Choroid plexus epithelial cell (primary cell): Measurements from ENCODE around the gene DNASE2.
"Not testable (repeated sequence)": the region's sequence is repeated elsewhere in the genome, so short reads cannot be mapped to it uniquely, and the experiment has no call there.

Experiments
- DNase-seq: peaks from one replicate; pipeline ENCODE4 v3.0.0-alpha.2; 2010; ENCODE audit warnings: low read depth
- H3K4me3 ChIP-seq: 2 replicates; pipeline ENCODE4 v1.5.1; 2011; ENCODE audit warnings: low read depth, mild to moderate bottlenecking, control low read depth, low read length, moderate library complexity
- TF ChIP-seq, protein P1 (sequence below): conservative IDR thresholded peaks from 2 replicates; pipeline ENCODE4 v1.5.1; 2011; ENCODE audit warnings: low read depth, mild to moderate bottlenecking, control low read depth, inconsistent platforms, low read length, moderate library complexity

The DNASE2 gene

DNA sequence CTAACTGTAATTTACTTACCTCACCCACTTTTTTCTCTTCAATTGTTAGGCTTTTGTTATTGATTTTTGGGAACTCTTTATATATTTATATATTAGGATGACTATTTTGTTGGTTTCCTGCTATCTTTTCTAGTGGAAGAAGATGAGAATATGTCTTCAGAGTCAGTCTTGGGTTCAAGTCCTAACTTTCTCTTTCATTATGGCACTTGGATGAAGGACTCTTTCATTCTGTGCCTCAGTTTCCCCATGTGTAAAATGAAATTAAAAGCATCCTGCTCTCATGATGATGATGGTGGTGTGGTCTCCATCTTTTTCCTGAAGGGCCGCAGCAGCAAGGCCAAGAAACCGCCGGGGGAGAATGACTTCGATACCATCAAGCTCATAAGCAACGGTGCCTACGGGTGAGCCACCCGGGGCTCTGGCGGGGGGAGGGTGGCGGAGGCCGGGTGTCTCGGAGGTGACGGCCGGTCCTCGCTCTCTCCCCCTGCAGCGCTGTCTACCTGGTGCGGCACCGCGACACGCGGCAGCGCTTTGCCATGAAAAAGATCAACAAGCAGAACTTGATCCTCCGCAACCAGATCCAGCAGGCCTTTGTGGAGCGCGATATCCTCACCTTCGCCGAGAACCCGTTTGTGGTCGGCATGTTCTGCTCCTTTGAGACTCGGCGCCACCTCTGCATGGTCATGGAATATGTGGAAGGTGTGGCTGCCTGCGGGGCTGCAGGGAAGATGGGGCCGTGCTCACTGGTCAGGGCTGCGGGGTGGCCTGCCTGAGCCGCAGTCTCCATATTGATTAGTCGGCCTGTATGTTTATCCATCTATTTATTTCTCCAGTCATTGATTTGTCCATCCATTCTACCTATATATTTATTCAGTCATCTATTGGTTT lies 23.0 kb downstream of the DNASE2 start:
- no peak for DNase-seq
- H3K4me3 ChIP-seq: no peak overlapping the region
- TF ChIP-seq, protein P1, sequence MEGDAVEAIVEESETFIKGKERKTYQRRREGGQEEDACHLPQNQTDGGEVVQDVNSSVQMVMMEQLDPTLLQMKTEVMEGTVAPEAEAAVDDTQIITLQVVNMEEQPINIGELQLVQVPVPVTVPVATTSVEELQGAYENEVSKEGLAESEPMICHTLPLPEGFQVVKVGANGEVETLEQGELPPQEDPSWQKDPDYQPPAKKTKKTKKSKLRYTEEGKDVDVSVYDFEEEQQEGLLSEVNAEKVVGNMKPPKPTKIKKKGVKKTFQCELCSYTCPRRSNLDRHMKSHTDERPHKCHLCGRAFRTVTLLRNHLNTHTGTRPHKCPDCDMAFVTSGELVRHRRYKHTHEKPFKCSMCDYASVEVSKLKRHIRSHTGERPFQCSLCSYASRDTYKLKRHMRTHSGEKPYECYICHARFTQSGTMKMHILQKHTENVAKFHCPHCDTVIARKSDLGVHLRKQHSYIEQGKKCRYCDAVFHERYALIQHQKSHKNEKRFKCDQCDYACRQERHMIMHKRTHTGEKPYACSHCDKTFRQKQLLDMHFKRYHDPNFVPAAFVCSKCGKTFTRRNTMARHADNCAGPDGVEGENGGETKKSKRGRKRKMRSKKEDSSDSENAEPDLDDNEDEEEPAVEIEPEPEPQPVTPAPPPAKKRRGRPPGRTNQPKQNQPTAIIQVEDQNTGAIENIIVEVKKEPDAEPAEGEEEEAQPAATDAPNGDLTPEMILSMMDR: no peak

DNA sequence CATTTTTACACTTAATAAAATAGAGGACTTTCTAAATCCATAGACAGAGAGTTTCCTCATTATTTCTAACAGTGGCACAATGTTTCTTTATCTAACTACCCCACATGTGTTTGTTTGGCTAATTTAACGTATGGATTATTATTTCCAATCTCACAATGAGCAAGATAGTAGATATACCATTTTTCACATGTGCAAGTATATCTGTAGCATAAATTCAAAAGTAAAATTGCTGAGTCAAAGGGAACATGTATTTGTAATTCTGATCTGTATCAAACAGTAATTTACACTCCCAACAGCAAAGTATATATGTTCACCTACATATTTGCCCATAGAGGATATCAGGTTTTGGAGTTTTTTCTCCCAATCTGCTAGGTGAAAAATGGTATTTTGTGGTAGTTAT lies 24.6 kb downstream of the DNASE2 start:
- TF ChIP-seq, protein P1: no peak
- no peak for DNase-seq
- H3K4me3 ChIP-seq: no peak overlapping the region

DNA sequence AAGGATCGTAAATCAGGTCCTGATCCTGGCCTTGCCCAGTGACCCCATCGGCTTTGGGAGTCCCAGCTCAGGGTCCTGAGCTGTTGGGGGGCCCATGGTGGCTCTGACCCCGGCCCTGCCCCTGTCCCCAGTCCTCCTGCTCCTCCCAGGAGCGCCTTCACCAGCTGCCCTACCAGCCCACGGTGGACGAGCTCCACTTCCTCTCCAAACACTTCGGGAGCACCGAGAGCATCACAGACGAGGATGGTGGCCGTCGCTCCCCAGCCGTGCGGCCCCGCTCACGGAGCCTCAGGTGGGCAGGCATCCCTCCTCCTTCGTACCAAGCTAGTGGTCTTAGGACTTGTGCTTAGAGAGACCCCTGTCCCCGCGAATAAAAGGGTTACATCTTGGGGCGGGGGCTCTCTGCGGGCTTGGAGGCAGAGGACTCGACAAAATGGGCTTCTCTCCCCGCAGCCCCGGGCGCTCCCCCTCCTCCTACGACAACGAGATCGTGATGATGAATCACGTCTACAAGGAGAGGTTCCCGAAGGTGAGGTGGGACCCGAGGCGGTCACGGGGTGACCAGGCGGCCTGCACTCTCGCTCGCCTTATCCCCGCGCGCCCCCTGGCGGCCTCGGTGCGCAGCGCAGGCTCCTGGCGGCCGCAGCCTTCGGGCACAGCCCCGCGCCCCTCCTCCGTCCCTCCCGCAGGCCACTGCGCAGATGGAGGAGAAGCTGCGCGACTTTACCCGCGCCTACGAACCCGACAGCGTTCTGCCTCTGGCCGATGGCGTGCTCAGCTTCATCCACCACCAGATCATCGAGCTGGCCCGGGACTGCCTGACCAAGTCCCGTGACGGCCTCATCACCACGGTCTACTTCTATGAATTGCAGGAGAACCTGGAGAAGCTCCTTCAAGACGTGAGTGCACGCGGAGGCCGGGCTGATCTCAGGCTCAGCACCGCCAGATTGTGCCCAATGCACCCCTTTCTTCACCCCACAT lies 33.8 kb downstream of the DNASE2 start:
- peak overlapping the region; percentile 36 for H3K4me3 ChIP-seq
- TF ChIP-seq, protein P1: peak; percentile 74
- DNase-seq: peak; percentile 80

DNA sequence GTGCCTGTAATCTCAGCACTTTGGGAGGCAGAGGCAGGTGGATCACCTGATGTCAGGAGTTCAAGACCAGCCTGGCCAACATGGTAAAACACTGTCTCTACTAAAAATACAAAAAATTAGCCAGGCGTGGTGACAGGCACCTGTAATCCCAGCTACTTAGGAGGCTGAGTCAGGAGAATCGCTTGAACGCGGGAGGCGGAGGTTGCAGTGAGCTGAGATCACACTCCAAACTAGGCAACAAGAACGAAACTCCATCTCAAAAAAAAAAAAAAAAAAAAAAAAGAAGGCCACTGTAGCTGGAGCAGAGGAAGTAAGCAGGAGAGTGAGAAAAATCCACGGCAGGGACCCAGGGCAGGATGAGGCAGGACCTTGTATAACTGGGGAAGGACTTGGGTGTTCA lies 34.6 kb downstream of the DNASE2 start:
- DNase-seq, H3K4me3 ChIP-seq: not testable (repeated sequence)

DNA sequence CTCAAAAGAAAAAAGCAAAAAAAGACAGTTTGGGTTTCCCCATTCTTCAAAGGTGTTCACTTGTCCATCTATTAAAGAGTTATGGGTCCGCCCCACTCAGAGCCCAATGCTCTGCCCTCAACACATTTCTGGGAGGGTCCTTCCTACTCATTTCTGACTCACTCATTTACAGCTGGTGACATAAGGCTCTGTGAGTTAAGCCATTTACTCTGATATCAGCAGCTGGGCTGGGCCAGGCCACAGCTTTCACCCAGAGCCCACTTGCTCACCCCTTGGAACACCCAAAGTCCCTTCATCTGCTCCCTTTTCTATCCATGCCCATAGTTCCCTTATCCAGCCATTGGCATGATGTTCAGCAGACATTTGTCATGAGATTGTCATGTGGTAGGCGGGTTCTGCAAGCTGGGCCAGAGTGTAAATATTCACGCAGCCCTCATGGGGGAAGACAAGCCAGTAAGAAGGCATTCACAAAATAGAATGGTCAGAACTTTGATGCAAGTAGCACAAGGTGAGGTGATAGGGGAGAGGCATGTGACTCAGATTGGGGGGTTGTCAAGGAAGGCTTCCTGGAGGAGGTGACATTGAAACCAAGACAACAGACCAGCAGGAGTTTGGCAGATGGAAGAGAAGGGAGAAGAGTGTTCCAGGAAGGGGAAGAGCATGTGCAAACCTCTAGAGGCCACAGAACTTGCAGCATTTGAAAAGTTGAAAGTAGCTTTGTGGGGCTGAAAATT lies 37.1 kb downstream of the DNASE2 start:
- no peak for DNase-seq
- H3K4me3 ChIP-seq: no peak overlapping the region
- TF ChIP-seq, protein P1: no peak

DNA sequence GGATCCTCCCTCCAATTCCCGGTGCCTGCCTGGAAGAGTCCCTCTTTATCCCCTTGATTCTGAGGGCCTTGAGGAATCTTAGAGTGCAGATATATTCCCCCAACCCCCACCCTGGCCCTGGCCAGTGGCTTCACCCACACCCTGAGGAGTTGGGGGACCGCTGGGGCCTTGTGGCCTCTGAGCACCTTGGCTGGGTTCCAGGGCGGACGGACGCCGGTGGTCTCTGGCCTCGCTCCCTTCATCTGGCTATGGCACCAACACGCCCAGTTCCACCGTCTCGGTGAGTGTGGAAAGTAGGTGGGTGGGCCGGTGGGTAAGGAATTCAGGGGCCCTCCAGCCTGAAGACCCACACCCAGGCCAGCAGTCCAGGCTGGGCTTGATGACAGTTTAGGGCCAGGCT lies 37.9 kb downstream of the DNASE2 start:
- DNase-seq: no peak
- TF ChIP-seq, protein P1: no peak
- H3K4me3 ChIP-seq: no peak overlapping the region

DNA sequence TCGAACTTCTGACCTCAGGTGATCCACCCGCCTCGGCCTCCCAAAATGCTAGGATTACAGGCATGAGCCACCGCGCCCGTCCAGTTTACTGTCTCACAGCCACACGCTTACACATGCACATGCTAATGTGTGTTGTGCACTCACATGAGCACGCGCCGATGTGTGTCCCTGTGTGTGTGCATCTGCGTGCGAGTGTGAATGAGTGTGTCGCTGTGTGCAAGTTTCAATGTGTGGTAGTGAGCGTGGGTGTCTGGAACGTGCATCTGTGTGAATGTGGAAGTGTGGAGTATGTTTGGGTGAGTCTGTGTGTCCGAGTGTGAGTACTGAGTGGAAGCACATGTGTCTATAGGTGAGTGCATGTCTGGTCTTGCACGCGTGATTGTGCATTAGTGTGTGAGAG lies 38.7 kb downstream of the DNASE2 start:
- DNase-seq: no peak
- TF ChIP-seq, protein P1: no peak

More for the DNA sequence above, 38.7 kb downstream of the DNASE2 start:
- no peak overlapping the region for H3K4me3 ChIP-seq
